Left renal pelvis (tissue), 4 donors: ENCODE measurements around the gene SCOC. TPM values are rescaled to one million over a fixed set of nuclear protein-coding genes. Genes with fewer than 3 reads are reported as not detected.
"Not testable (repeated sequence)": the region's sequence is repeated elsewhere in the genome, so short reads cannot be mapped to it uniquely, and the experiment has no call there.

ENCODE experiments used
- DNase-seq, 4 donors: peaks; one replicate each; pipeline ENCODE4 v3.0.0-alpha.2; 2013; ENCODE audit warnings: low read depth in 4 of 4, low spot score in 3 of 4
- polyA plus RNA-seq, 4 donors: library from polyadenylated mRNA; unstranded; fragments of 120-200 nt; gene quantifications; one replicate each; pipeline ENCODE4 v1.2.1, GENCODE V29; 2013; ENCODE audit not compliant: insufficient read length in 4 of 4

The SCOC gene
- polyA plus RNA-seq, 4 donors: 100 to 180 (median 137) TPM

- DNase-seq: peak in 2 of 4 donors; percentile 73 to 79
Measured at GRCh38 chr4:140359562-140360427, 13.7 kb upstream of the SCOC start.

DNA sequence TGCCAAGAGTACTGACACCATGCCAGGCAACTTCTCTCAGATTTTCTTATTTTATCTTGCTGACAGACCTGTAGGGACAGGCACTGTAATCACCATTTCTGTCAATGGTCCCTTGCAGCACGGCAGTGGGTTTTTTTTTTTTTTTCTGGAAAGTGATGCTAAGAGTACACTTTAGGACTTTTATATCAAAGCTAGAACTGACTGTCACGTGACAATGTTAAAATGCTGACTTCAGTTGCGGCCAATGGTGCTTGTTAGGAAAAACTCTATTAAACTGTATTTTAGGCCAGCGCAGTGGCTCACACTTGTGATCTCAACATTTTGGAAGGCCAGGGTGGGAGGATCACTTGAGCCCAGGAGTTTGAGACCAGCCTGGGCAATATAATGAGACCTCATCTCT lies 12.3 kb upstream of the SCOC start:
- DNase-seq: no peak

DNA sequence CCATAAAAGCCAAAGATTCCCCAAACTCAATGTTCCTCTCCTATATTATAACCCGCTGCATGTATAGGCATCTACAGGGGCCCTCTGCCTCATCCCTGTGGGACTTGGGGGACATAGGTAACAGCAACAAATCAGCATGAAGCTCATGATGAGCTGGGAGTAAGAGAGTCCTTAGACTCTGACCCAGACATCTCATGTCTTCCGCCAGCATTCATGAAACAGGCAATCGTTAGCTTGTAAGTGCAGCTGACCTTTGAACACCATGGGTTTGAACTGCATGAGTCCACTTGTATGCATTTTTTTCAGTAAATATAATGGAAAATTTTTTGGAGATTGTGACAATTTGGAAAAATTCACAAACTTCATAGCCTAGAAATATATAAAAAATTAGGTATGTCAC lies 10.4 kb upstream of the SCOC start:
- no peak for DNase-seq

GRCh38 chr4:140363558-140363957 lies 9.9 kb upstream of the SCOC start:
- DNase-seq: no peak

- no peak for DNase-seq
Measured at GRCh38 chr4:140367738-140368137, 5.7 kb upstream of the SCOC start.

- no peak for DNase-seq
Measured at GRCh38 chr4:140368686-140369085, 4.8 kb upstream of the SCOC start.

- peak in 1 of 4 donors; percentile 18 for DNase-seq
Measured at GRCh38 chr4:140372751-140373327, 607 bp upstream of the SCOC start.

GRCh38 chr4:140374130-140374477 lies 658 bp downstream of the SCOC start:
- DNase-seq: no peak

- DNase-seq: no peak
Measured at GRCh38 chr4:140382732-140383131, 9.3 kb downstream of the SCOC start.

- no peak for DNase-seq
Measured at GRCh38 chr4:140388015-140388414, 14.6 kb downstream of the SCOC start.

- DNase-seq: no peak
Measured at GRCh38 chr4:140395668-140396067, 22.2 kb downstream of the SCOC start.

GRCh38 chr4:140400111-140400510 lies 26.7 kb downstream of the SCOC start:
- DNase-seq: no peak

GRCh38 chr4:140406292-140406691 lies 32.8 kb downstream of the SCOC start:
- DNase-seq: no peak

DNA sequence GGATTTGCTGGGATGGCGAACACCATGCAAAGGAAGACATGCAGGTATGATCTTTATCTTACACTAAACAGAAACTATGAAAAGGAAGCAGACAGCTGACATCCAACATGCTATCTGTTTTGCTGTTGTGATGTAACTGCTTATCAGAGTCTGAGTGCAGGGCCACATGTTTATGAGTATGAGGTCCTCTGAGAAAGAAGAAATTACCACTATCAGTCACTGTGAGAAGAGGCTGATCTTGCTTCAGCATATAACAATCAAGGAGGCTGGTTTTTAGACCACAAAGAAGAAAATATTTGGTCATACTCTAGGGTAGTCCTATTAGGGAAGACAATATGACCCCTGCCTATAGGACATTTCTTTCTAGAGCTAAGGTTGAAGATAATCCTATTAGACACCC lies 35.5 kb downstream of the SCOC start:
- DNase-seq: no peak

DNA sequence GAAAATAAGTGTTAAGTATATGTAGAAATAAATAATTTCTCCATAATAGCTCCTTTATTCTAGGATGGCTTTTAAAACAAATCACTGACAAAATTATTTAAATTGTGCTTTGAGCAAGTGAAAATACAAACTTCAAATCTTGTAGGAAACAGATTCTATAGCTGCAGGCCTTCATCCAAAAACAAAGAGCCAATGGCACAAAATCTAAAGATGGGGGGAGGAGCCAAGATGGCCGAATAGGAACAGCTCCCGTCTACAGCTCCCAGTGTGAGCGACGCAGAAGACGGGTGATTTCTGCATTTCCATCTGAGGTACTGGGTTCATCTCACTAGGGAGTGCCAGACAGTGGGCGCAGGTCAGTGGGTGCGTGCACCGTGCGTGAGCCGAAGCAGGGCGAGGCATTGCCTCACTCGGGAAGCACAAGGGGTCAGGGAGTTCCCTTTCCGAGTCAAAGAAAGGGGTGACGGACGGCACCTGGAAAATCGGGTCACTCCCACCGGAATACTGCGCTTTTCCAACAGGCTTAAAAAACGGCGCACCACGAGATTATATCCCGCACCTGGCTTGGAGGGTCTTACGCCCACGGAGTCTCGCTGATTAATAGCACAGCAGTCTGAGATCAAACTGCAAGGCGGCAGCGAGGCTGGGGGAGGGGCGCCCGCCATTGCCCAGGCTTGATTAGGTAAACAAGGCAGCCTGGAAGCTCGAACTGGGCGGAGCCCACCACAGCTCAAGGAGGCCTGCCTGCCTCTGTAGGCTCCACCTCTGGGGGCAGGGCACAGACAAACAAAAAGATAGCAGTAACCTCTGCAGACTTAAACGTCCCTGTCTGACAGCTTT lies 39.9 kb downstream of the SCOC start:
- not testable (repeated sequence) for DNase-seq

DNA sequence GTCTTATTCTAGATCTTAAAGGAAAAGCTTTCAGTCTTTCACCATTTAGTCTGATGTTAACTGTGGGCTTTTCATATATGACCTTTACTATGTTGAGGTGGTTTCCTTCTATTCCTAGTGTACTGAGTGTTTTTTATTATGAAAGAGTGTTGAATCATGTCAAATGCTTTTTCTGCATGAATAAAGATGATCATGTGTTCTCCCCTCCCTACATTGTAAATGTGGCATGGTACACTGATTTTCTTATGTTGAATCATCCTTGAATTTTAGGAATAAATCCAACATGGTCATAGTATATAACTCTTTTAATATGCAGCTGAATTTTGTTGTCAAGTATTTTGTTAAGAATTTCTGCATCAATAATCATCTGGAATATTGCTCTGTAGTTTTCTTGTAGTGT lies 49.7 kb downstream of the SCOC start:
- no peak for DNase-seq

GRCh38 chr4:140426610-140427105 lies 53.2 kb downstream of the SCOC start:
- DNase-seq: peak in 2 of 4 donors; percentile 4 to 10

DNA sequence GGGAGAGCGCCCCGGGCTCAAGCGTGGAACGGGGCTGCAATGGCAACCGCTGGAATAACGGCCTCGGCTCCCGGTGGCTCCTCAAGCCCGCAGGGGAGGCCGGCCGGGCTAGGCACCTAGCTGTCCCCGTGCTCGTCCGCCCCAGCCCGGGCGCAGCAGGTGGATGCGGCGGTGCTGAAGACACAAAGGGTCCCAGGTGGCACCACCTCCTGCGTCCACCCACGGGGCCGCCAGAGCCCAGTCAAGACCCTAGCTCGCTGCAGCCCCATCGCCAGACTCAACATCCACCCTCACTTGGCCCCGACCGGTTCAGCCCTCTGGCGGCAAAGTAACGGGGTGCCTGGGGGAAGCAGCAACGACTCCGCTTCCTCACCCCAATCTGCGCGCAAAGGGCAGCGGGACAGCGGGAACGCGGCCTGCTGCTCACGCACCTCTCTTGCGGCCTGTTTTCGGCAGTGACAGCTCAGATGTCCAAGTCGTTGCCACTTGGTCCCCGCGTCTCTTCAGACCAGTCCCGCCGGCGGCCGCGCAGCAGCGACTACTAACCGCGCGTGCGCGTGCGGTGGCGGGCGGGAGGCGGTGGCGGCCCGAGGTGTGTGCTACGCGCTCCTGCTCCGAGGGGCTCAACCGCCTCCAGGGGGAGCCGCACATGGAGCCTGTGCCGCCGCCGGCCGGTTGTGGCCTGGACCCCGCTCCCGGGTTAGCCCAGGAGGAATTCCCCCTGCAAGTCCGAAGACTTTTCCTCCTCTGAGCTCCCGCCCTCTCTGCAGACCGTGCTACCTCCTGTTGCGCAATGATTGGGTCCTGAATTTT lies 53.9 kb downstream of the SCOC start, which contains the start of gene CLGN:
TSS of gene CLGN (minus strand) at position 543 of the 813 bp plus-strand sequence. CDS start 14,570 bp downstream, outside the sequence.
- peak; percentile 56 to 66 (median 59) for DNase-seq

GRCh38 chr4:140427919-140428471 lies 54.5 kb downstream of the SCOC start:
- no peak for DNase-seq
